Measurements from ENCODE around the gene MRGPRF.

Gene MRGPRF

GRCh38 chr11:68963779-68964178 is 49.3 kb downstream of the MRGPRF start:
- no peak for DNase-seq (ENCODE audit: low read depth)

GRCh38 chr11:68962527-68963250 is 50.4 kb downstream of the MRGPRF start:
- no peak for DNase-seq (ENCODE audit: low read depth)

DNA sequence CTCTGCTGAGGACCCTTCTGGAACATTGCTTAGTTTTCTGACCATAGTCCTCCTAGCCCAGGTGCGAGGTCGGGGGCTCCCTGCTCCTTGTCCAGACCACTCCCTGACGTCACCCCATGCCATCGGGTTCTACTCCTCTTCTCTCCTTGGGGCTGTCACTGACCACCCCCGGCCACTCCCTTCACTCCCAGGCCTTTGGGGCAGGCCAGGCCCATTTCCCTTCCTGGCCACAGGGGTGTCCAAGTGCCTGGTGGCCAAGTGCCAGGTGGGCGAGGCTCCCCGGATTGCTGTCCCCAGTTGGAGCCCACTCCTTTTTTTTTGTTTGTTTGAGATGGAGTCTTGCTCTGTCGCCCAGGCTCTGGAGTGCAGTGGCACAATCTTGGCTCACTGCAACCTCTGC is 51.8 kb downstream of the MRGPRF start:
- DNase-seq (ENCODE audit: low read depth): no peak

- DNase-seq (ENCODE audit: low read depth): no peak
Observed at GRCh38 chr11:68960294-68961071, 52.6 kb downstream of the MRGPRF start.

- DNase-seq (ENCODE audit: low read depth): no peak
Observed at GRCh38 chr11:68959465-68960293, 53.4 kb downstream of the MRGPRF start.

DNA sequence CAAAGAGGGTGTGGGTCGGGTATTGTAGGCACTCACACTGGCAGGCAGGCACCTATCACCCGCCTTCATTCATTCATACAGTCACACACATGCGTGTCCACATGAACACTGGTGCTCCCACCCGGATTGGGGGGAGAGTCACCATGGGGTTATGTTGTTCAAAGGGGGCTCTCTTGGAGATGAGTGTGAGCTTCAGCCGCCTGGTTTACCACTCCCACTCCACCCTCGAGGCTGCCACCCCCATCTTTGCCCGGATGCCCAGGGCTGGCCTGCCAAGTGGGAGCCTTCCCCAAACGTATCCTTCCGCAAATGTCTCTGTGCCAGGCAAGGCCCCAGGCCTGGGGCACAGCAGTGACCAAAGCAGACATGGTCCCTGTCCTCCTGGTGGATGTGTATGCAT is 54.8 kb downstream of the MRGPRF start:
- DNase-seq (ENCODE audit: low read depth): no peak

DNA sequence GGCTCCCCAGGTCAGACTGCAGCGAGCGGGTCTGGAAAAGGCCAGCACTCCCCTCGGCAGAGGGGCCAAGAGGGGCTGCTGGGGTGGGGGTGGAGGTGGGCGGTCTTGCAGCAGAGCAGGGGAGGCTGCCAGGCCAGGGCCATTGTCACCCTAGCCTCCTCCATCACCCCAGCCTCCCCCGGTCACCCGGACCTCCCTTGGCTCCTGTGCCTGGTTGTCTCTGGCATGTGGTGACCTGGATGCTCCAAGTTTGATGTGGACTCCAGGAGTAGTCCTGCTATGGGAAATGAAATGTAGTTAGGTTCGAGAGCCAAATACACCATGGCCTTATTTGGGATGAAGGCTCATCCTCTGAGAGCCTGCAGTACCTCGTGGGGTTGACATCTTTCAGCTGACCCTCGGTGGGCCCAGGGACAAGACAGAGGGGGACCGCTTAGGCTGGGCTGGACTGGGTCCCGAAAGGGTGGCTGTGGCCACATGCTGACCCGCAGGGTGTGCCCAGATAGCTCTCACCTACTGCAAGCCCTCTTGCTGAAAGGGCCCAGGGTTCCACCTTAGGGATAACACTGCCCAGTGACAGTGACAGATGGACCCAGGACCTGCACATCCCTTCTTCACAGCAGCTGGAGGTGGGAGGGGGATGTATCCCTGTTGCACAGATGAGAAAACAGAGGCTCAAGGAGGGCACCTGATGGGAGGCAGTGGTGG is 56.3 kb downstream of the MRGPRF start:
- DNase-seq (ENCODE audit: low read depth): no peak

- no peak for DNase-seq (ENCODE audit: low read depth)
Observed at GRCh38 chr11:68956142-68956541, 56.9 kb downstream of the MRGPRF start.

- DNase-seq (ENCODE audit: low read depth): no peak
Observed at GRCh38 chr11:68955607-68955958, 57.5 kb downstream of the MRGPRF start.

- DNase-seq (ENCODE audit: low read depth): no peak
Observed at GRCh38 chr11:68954836-68955606, 58.0 kb downstream of the MRGPRF start.

Data from amniotic epithelial cell (primary cell).